HepG2 (cell line): ENCODE results near the gene FOSL2. TPM values are rescaled to one million over a fixed set of nuclear protein-coding genes. Genes with fewer than 3 reads are reported as not detected.

Source experiments
- ERF ChIP-seq: IDR thresholded peaks from 2 replicates; pipeline ENCODE4 v1.6.1; 2018; ENCODE audit warnings: missing biosample characterization, missing genetic modification reagents
- FOXK1 ChIP-seq: sonication (generic); formaldehyde crosslinking; IDR thresholded peaks from 2 replicates; pipeline ENCODE4 v1.4.0; 2020; ENCODE audit warnings: low read depth, missing genetic modification reagents, borderline replicate concordance
- FOXP1 ChIP-seq, 2 experiments: fragments of 450-650 bp in 1 of 2; IDR thresholded peaks; 2 replicates each; pipeline ENCODE4 v1.6.1; 2017 to 2018; ENCODE audit warnings: antibody characterized with exemption in 1 of 2
- MTA3 ChIP-seq: sonication (generic); formaldehyde crosslinking; IDR thresholded peaks from 2 replicates; pipeline ENCODE4 v1.4.0; 2020; ENCODE audit warnings: missing genetic modification reagents
- MYPOP ChIP-seq: sonication (generic); formaldehyde crosslinking; IDR thresholded peaks from 2 replicates; pipeline ENCODE4 v1.8.1; 2023; ENCODE audit warnings: mild to moderate bottlenecking, moderate library complexity, missing genetic modification reagents
- SRY ChIP-seq: sonication (generic); formaldehyde crosslinking; IDR thresholded peaks from 2 replicates; pipeline ENCODE4 v1.8.0; 2022; ENCODE audit warnings: mild to moderate bottlenecking, missing genetic modification reagents
- YY1 ChIP-seq: IDR thresholded peaks from 2 replicates; pipeline ENCODE4 v1.6.1; 2011; ENCODE audit warnings: low read length, low read depth, moderate library complexity, mild to moderate bottlenecking; ENCODE audit not compliant: insufficient read depth, insufficient replicate concordance
- ZBTB3 ChIP-seq: sonication (generic); formaldehyde crosslinking; IDR thresholded peaks from 2 replicates; pipeline ENCODE4 v1.4.0; 2020; ENCODE audit warnings: low read depth, mild to moderate bottlenecking, moderate library complexity, missing genetic modification reagents, borderline replicate concordance
- ZFP36L2 ChIP-seq: sonication (generic); formaldehyde crosslinking; IDR thresholded peaks from 2 replicates; pipeline ENCODE4 v1.4.0; 2020; ENCODE audit warnings: missing genetic modification reagents
- ZNF414 ChIP-seq: sonication (generic); formaldehyde crosslinking; IDR thresholded peaks from 2 replicates; pipeline ENCODE4 v1.5.0; 2020; ENCODE audit warnings: missing genetic modification reagents
- ZNF44 ChIP-seq: sonication (generic); formaldehyde crosslinking; IDR thresholded peaks from 2 replicates; pipeline ENCODE4 v1.5.1; 2020; ENCODE audit warnings: mild to moderate bottlenecking, missing genetic modification reagents
- ZNF501 ChIP-seq: sonication (generic); formaldehyde crosslinking; IDR thresholded peaks from 2 replicates; pipeline ENCODE4 v1.5.1; 2020; ENCODE audit warnings: mild to moderate bottlenecking, moderate library complexity, missing genetic modification reagents
- ZNF607 ChIP-seq: sonication (generic); formaldehyde crosslinking; IDR thresholded peaks from 2 replicates; pipeline ENCODE4 v1.5.1; 2020; ENCODE audit warnings: missing genetic modification reagents, mild to moderate bottlenecking, borderline replicate concordance
- ZNF788 ChIP-seq: sonication (generic); formaldehyde crosslinking; IDR thresholded peaks from 2 replicates; pipeline ENCODE4 v1.5.0; 2020; ENCODE audit warnings: mild to moderate bottlenecking, missing genetic modification reagents, borderline replicate concordance
- polyA plus RNA-seq, 8 experiments: library from polyadenylated mRNA; depleted of rRNA in 3 of 8; stranded (reverse) in 7 of 8; unstranded in 1 of 8; fragments of >200 nt; fragmentation: Illumina TruSeq in 4 of 8; extraction: Trizol in 4 of 8; gene quantifications; 2 replicates each; pipeline versions ENCODE4 v1.2.1 to v1.2.3, GENCODE V29; 2011 to 2016; ENCODE audit warnings: low read depth in 4 of 8, missing spikeins in 1 of 8, mixed read lengths in 1 of 8; ENCODE audit not compliant: insufficient read depth in 1 of 8
- total RNA-seq, 5 experiments: library from RNA; depleted of rRNA; stranded (reverse); fragments of >200 nt; fragmentation: Illumina TruSeq; extraction: Trizol; gene quantifications; 2 replicates each; pipeline ENCODE4 v1.2.3, GENCODE V29; 2016; ENCODE audit warnings: low read depth in 1 of 5
- TF ChIP-seq, protein P1 (sequence below): sonication (generic); formaldehyde crosslinking; IDR thresholded peaks from 2 replicates; pipeline ENCODE4 v1.5.1; 2020; ENCODE audit warnings: mild to moderate bottlenecking, missing genetic modification reagents, moderate library complexity
- TF ChIP-seq, protein P2 (sequence below): sonication (generic); formaldehyde crosslinking; IDR thresholded peaks from 2 replicates; pipeline ENCODE4 v1.5.0; 2020; ENCODE audit warnings: mild to moderate bottlenecking, missing genetic modification reagents, borderline replicate concordance

Gene FOSL2
- total and polyA plus RNA-seq, 2 of the 13 experiments (the other 11 are each of a cell fraction or from before 2014, with no cell fraction given), result 3.4 to 18.1 TPM

GRCh38 chr2:28394331-28394877 is 1.7 kb downstream of the FOSL2 start (continued):
- TF ChIP-seq ZFP36L2 (CRISPR knock-in tag) (no peak), ZBTB3 (0 out of 2 replicates have a peak, but pooled peaks have one; percentile 38), ZNF607 (CRISPR knock-in tag) (peak; percentile 58; the same call in 1 of the 2 replicates), MTA3 (CRISPR knock-in tag) (no peak), ZNF788 (0 out of 2 replicates have a peak, but pooled peaks have one; percentile 30), YY1 (peak; percentile 18), MYPOP (CRISPR knock-in tag) (peak; percentile 16; the same call in 1 of the 2 replicates), FOXP1 (IDR thresholded peaks at IDR 0.05) (no peak), FOXP1 (CRISPR knock-in tag; IDR thresholded peaks at IDR 0.05) (peak; percentile 17; the same call in 1 of the 2 replicates), SRY (CRISPR knock-in tag) (peak; percentile 73; the same call in 1 of the 2 replicates), ZNF501 (CRISPR knock-in tag) (peak; percentile 74), ERF (CRISPR knock-in tag) (peak; percentile 36; the same call in 1 of the 2 replicates), FOXK1 (peak; percentile 12; the same call in 1 of the 2 replicates), ZNF44 (CRISPR knock-in tag) (peak; percentile 60; the same call in 1 of the 2 replicates), ZNF414 (CRISPR knock-in tag) (0 out of 2 replicates have a peak, but pooled peaks have one; percentile 60)
- TF ChIP-seq, protein P1, sequence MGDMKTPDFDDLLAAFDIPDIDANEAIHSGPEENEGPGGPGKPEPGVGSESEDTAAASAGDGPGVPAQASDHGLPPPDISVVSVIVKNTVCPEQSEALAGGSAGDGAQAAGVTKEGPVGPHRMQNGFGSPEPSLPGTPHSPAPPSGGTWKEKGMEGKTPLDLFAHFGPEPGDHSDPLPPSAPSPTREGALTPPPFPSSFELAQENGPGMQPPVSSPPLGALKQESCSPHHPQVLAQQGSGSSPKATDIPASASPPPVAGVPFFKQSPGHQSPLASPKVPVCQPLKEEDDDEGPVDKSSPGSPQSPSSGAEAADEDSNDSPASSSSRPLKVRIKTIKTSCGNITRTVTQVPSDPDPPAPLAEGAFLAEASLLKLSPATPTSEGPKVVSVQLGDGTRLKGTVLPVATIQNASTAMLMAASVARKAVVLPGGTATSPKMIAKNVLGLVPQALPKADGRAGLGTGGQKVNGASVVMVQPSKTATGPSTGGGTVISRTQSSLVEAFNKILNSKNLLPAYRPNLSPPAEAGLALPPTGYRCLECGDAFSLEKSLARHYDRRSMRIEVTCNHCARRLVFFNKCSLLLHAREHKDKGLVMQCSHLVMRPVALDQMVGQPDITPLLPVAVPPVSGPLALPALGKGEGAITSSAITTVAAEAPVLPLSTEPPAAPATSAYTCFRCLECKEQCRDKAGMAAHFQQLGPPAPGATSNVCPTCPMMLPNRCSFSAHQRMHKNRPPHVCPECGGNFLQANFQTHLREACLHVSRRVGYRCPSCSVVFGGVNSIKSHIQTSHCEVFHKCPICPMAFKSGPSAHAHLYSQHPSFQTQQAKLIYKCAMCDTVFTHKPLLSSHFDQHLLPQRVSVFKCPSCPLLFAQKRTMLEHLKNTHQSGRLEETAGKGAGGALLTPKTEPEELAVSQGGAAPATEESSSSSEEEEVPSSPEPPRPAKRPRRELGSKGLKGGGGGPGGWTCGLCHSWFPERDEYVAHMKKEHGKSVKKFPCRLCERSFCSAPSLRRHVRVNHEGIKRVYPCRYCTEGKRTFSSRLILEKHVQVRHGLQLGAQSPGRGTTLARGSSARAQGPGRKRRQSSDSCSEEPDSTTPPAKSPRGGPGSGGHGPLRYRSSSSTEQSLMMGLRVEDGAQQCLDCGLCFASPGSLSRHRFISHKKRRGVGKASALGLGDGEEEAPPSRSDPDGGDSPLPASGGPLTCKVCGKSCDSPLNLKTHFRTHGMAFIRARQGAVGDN (CRISPR knock-in tag), result peak; percentile 62
- TF ChIP-seq, protein P2, sequence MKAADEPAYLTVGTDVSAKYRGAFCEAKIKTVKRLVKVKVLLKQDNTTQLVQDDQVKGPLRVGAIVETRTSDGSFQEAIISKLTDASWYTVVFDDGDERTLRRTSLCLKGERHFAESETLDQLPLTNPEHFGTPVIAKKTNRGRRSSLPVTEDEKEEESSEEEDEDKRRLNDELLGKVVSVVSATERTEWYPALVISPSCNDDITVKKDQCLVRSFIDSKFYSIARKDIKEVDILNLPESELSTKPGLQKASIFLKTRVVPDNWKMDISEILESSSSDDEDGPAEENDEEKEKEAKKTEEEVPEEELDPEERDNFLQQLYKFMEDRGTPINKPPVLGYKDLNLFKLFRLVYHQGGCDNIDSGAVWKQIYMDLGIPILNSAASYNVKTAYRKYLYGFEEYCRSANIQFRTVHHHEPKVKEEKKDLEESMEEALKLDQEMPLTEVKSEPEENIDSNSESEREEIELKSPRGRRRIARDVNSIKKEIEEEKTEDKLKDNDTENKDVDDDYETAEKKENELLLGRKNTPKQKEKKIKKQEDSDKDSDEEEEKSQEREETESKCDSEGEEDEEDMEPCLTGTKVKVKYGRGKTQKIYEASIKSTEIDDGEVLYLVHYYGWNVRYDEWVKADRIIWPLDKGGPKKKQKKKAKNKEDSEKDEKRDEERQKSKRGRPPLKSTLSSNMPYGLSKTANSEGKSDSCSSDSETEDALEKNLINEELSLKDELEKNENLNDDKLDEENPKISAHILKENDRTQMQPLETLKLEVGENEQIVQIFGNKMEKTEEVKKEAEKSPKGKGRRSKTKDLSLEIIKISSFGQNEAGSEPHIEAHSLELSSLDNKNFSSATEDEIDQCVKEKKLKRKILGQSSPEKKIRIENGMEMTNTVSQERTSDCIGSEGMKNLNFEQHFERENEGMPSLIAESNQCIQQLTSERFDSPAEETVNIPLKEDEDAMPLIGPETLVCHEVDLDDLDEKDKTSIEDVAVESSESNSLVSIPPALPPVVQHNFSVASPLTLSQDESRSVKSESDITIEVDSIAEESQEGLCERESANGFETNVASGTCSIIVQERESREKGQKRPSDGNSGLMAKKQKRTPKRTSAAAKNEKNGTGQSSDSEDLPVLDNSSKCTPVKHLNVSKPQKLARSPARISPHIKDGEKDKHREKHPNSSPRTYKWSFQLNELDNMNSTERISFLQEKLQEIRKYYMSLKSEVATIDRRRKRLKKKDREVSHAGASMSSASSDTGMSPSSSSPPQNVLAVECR (CRISPR knock-in tag), result peak; percentile 25; the same call in 1 of the 2 replicates
